CD4-positive, alpha-beta T cell (primary cell): ENCODE results near the gene VASN. TPM values are rescaled to one million over a fixed set of nuclear protein-coding genes. Genes with fewer than 3 reads are reported as not detected.

ENCODE experiments used
- ATAC-seq: fragments of 200-7000 bp; cut with Tn5 transposase; one replicate; pipeline ENCODE4 v1.10.0; 2022; ENCODE audit warnings: mild to moderate bottlenecking; ENCODE audit not compliant: poor library complexity
- CTCF ChIA-PET: fragments of 350-600 bp; sonication (Branson Sonifier 250); formaldehyde crosslinking; loops from one replicate; lab custom pipeline; 2021; ENCODE audit warnings: antibody characterized with exemption, inconsistent platforms; lab: Charles Lee
- POLR2A ChIA-PET: fragments of 350-600 bp; sonication (Branson Sonifier 250); formaldehyde crosslinking; loops from one replicate; lab custom pipeline; 2021; ENCODE audit warnings: antibody characterized with exemption, inconsistent platforms; lab: Charles Lee
- DNase-seq, 14 experiments: peaks; one replicate each; pipeline ENCODE4 v3.0.0-alpha.2; 2013 to 2020; ENCODE audit warnings: mixed read lengths in 2 of 14
- H3K27ac ChIP-seq, 2 donors: one replicate each; pipeline versions ENCODE4 v1.5.1 to v1.7.0; 2013; ENCODE audit warnings: low read length in 2 of 2, low read depth in 1 of 2, mild to moderate bottlenecking in 1 of 2
- H3K27me3 ChIP-seq, 2 experiments: 1 replicate in 1 of 2; 2 replicates in 1 of 2; pipeline versions ENCODE4 v1.6.1 to v1.7.0; 2013; ENCODE audit warnings: low read length in 2 of 2, control low read depth in 1 of 2, mild to moderate bottlenecking in 1 of 2, moderate library complexity in 1 of 2; ENCODE audit not compliant: insufficient read depth in 2 of 2, control insufficient read depth in 1 of 2
- H3K36me3 ChIP-seq: one replicate; pipeline ENCODE4 v1.6.1; 2013; ENCODE audit warnings: low read length, control low read depth; ENCODE audit not compliant: insufficient read depth
- H3K4me1 ChIP-seq: one replicate; pipeline ENCODE4 v1.6.1; 2013; ENCODE audit warnings: low read length, control low read depth; ENCODE audit not compliant: insufficient read depth
- H3K4me3 ChIP-seq: one replicate; pipeline ENCODE4 v1.5.1; 2013; ENCODE audit warnings: mild to moderate bottlenecking, low read length, moderate library complexity
- H3K9me3 ChIP-seq, 2 experiments: 1 replicate in 1 of 2; 2 replicates in 1 of 2; pipeline versions ENCODE4 v1.6.1 to v1.7.0; 2013; ENCODE audit warnings: low read length in 2 of 2, mild to moderate bottlenecking in 2 of 2, control low read depth in 1 of 2, moderate library complexity in 1 of 2; ENCODE audit not compliant: control insufficient read depth in 1 of 2, insufficient read depth in 1 of 2
- H3K27ac Mint-ChIP-seq: one replicate; pipeline ENCODE4 v1.8.0; 2020; ENCODE audit warnings: mixed read lengths
- H3K27me3 Mint-ChIP-seq: one replicate; pipeline ENCODE4 v1.8.0; 2021; ENCODE audit warnings: mixed read lengths
- H3K36me3 Mint-ChIP-seq: one replicate; pipeline ENCODE4 v1.8.0; 2021; ENCODE audit warnings: low read depth, mixed read lengths
- H3K4me1 Mint-ChIP-seq: one replicate; pipeline ENCODE4 v1.8.0; 2021; ENCODE audit warnings: low read depth, mixed read lengths
- H3K4me3 Mint-ChIP-seq: one replicate; pipeline ENCODE4 v1.8.0; 2020; ENCODE audit warnings: mild to moderate bottlenecking, mixed read lengths
- H3K9me3 Mint-ChIP-seq: one replicate; pipeline ENCODE4 v1.8.0; 2020; ENCODE audit warnings: mixed read lengths
- CTCF ChIP-seq: fragments of 200-600 bp; IDR thresholded peaks from one replicate; pipeline ENCODE4 v1.8.0; 2022; ENCODE audit warnings: antibody characterized with exemption, mild to moderate bottlenecking
- intact Hi-C, 2 experiments: fragments of 100-400 bp; cut with DNase I in 1 of 2; cut with micrococcal nuclease in 1 of 2; formaldehyde crosslinking; loops; one replicate each; pipeline versions ENCODE4 v1.15.1 to v1.9.0; 2023 to 2025; cut with DNase I, micrococcal nuclease
- total RNA-seq, 174 experiments: library from RNA in 2 of 174; stranded (reverse) in 2 of 174; gene quantifications; one replicate each; pipeline ENCODE4 v1.2.3 and lab custom pipeline; 2021 to 2026

VASN gene
- total RNA-seq, 2 experiments from 2014 or later, result 0.70 to 0.77 TPM

- H3K27ac Mint-ChIP-seq, result peak overlapping the region; percentile 48
- no peak overlapping the region for H3K27ac ChIP-seq
- H3K4me3 ChIP-seq, result no peak overlapping the region
- no peaks in the 10 kb centered on the region for H3K27me3 ChIP-seq
- peak; percentile 90 for TF ChIP-seq CTCF
- no peaks in the 10 kb centered on the region for H3K27me3 Mint-ChIP-seq
- ChIA-PET CTCF (interaction anchor here (0.8 to 1.7 kb wide), 6 partner anchors 9 to 189 kb away, joined by 3 to 7 read pairs (median 4); partner anchors contain the start of genes CORO7 and VASN), POLR2A (interaction anchor here (0.9 kb wide), 1 partner anchor 58 kb away, joined by 3 read pairs; no protein-coding TSS in a partner anchor)
- peaks cover 83% of the 10 kb centered on the region for H3K36me3 ChIP-seq
- no peaks in the 10 kb centered on the region for H3K9me3 ChIP-seq
- H3K4me3 Mint-ChIP-seq, result no peak overlapping the region
- peak; percentile 67 for ATAC-seq
- no peaks in the 10 kb centered on the region for H3K4me1 ChIP-seq
- DNase-seq, result peak; percentile 53 to 79 (median 60)
- intact Hi-C loops, result loop anchor here in 1 of 2 experiments (1.0 to 10.0 kb wide), 6 partner anchors 43 to 597 kb away; partner anchors contain the start of gene UBALD1
- H3K4me1 Mint-ChIP-seq, result no peaks in the 10 kb centered on the region
- no peaks in the 10 kb centered on the region for H3K9me3 Mint-ChIP-seq
- H3K36me3 Mint-ChIP-seq, result peaks cover 80% of the 10 kb centered on the region
Observed at GRCh38 chr16:4358831-4359561, 12.7 kb upstream of the VASN start.

GRCh38 chr16:4359914-4360313 is 11.7 kb upstream of the VASN start:
- DNase-seq (no peak), ATAC-seq (no peak)
- TF ChIP-seq CTCF, result no peak
- Histone ChIP-seq H3K4me1 (peaks cover 3% of the 10 kb centered on the region), H3K36me3 (peaks cover 83% of the 10 kb centered on the region), H3K9me3 (no peaks in the 10 kb centered on the region), H3K27me3 (no peaks in the 10 kb centered on the region), H3K4me3 (no peak overlapping the region), H3K27ac (no peak overlapping the region)
- intact Hi-C loops, result loop anchor here in 1 of 2 experiments (1.0 to 10.0 kb wide), 6 partner anchors 42 to 596 kb away; partner anchors contain the start of gene UBALD1
- Mint-ChIP-seq H3K27me3 (no peaks in the 10 kb centered on the region), H3K4me3 (no peak overlapping the region), H3K9me3 (no peaks in the 10 kb centered on the region), H3K4me1 (no peaks in the 10 kb centered on the region), H3K27ac (no peak overlapping the region), H3K36me3 (peaks cover 80% of the 10 kb centered on the region)
- ChIA-PET POLR2A (interaction anchor here (0.9 kb wide), 1 partner anchor 57 kb away, joined by 3 read pairs; no protein-coding TSS in a partner anchor), CTCF (interaction anchor here (0.8 to 1.7 kb wide), 6 partner anchors 10 to 188 kb away, joined by 3 to 7 read pairs (median 4); partner anchors contain the start of genes CORO7 and VASN)

- ChIA-PET POLR2A (no interaction called here), CTCF (no interaction called here)
- Histone ChIP-seq H3K4me1 (peaks cover 3% of the 10 kb centered on the region), H3K27ac (no peak overlapping the region), H3K36me3 (peaks cover 85% of the 10 kb centered on the region), H3K4me3 (no peak overlapping the region), H3K9me3 (no peaks in the 10 kb centered on the region), H3K27me3 (no peaks in the 10 kb centered on the region)
- intact Hi-C loops, result no loop called here
- H3K4me3 Mint-ChIP-seq, result no peak overlapping the region
- peaks cover 84% of the 10 kb centered on the region for H3K36me3 Mint-ChIP-seq
- H3K9me3 Mint-ChIP-seq, result no peaks in the 10 kb centered on the region
- DNase-seq (peak in 1 of 14 experiments; percentile 48), ATAC-seq (peak; percentile 24)
- H3K27me3 Mint-ChIP-seq, result no peaks in the 10 kb centered on the region
- no peaks in the 10 kb centered on the region for H3K4me1 Mint-ChIP-seq
- peak overlapping the region; percentile 17 for H3K27ac Mint-ChIP-seq
- TF ChIP-seq CTCF, result no peak
Observed at GRCh38 chr16:4360538-4361021, 11.1 kb upstream of the VASN start.
